ENCODE results near the gene ADAP1. TPM values are rescaled to one million over a fixed set of nuclear protein-coding genes. Genes with fewer than 3 reads are reported as not detected.

ADAP1 gene
- total and polyA plus RNA-seq, 2 of the 8 experiments (the other 6 are each of a cell fraction or from before 2014, with no cell fraction given), result 5.8 to 6.1 TPM

DNA sequence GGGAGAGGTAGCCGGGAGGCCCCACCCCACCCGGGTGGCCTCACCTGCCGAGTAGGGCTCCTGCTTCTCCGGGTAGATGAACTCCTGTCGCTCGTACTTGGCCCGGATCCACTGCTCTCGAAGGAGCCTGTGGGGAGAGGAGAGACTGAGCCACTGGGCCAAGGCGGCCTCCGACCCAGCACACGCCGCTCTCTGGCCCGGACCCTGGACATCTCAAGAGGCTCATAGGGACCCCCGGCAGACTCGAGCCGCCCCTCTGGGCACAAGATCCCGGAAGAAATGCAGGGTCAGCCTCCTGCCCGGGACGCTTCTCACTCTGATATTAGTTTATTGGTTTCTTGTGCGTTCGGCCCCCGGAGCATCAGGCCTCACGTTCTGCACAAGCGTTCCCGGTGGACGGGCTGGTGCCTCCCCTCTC lies 34.5 kb downstream of the ADAP1 start (continued):
- TF ChIP-seq CHD7 (IDR thresholded peaks at IDR 0.05; ENCODE audit: insufficient replicate concordance, low read length) (no peak), YY1 (IDR thresholded peaks at IDR 0.05; ENCODE audit: low read depth, low read length) (no peak), MAFK (IDR thresholded peaks at IDR 0.05; ENCODE audit: low read depth, low read length) (no peak), BRCA1 (IDR thresholded peaks at IDR 0.05; ENCODE audit: low read depth, low read length) (no peak), NANOG (IDR thresholded peaks at IDR 0.05; ENCODE audit: insufficient read depth, low read depth, low read length, poor library complexity, severe bottlenecking) (no peak), SIRT6 (IDR thresholded peaks at IDR 0.05; ENCODE audit: low read length) (no peak), TEAD4 (IDR thresholded peaks at IDR 0.05; ENCODE audit: low read depth, low read length) (no peak), KDM4A (IDR thresholded peaks at IDR 0.05; ENCODE audit: low read depth, low read length, severe bottlenecking) (no peak)
